ENCODE results near the gene CBX1. TPM values are rescaled to one million over a fixed set of nuclear protein-coding genes. Genes with fewer than 3 reads are reported as not detected.

Gene CBX1
- total and polyA plus RNA-seq, 2 of the 13 experiments (the other 11 are each of a cell fraction or from before 2014, with no cell fraction given) = 17.8 to 108 TPM

GRCh38 chr17:48023400-48024148 is 77.7 kb downstream of the CBX1 start (continued):
- TF ChIP-seq RBM39 (IDR thresholded peaks at IDR 0.05; ENCODE audit: low read depth, low read length, poor library complexity, severe bottlenecking) (peak; percentile 52), PRDM10 (CRISPR knock-in tag; IDR thresholded peaks at IDR 0.05; ENCODE audit: low read depth) (no peak), KDM1A (CRISPR knock-in tag; IDR thresholded peaks at IDR 0.05) (no peak), BORCS8-MEF2B (CRISPR knock-in tag; IDR thresholded peaks at IDR 0.05) (no peak), ZNF776 (CRISPR knock-in tag; IDR thresholded peaks at IDR 0.05) (no peak), ZNF746 (CRISPR knock-in tag; IDR thresholded peaks at IDR 0.05) (no peak), ZNF605 (CRISPR knock-in tag; IDR thresholded peaks at IDR 0.05) (0 out of 2 replicates have a peak, but pooled peaks have one; percentile 53), NCOA5 (CRISPR knock-in tag; IDR thresholded peaks at IDR 0.05) (no peak), HNRNPK (IDR thresholded peaks at IDR 0.05; ENCODE audit: low read depth, low read length, poor library complexity, severe bottlenecking) (no peak), TIGD3 (CRISPR knock-in tag; IDR thresholded peaks at IDR 0.05; ENCODE audit: borderline replicate concordance) (no peak), AGO1 (IDR thresholded peaks at IDR 0.05; ENCODE audit: low read depth, low read length, poor library complexity, severe bottlenecking) (peak; percentile 75), HIVEP1 (CRISPR knock-in tag; IDR thresholded peaks at IDR 0.05) (0 out of 2 replicates have a peak, but pooled peaks have one; percentile 41), ZNF263 (CRISPR knock-in tag; IDR thresholded peaks at IDR 0.05) (no peak), YY1 (IDR thresholded peaks at IDR 0.05; ENCODE audit: insufficient read depth, insufficient replicate concordance, low read depth, low read length) (peak; percentile 31), KAT8 (CRISPR knock-in tag; IDR thresholded peaks at IDR 0.05) (no peak), ZNF737 (CRISPR knock-in tag; IDR thresholded peaks at IDR 0.05; ENCODE audit: borderline replicate concordance) (no peak), RFXAP (CRISPR knock-in tag; IDR thresholded peaks at IDR 0.05; ENCODE audit: borderline replicate concordance) (no peak), NRL (CRISPR knock-in tag; IDR thresholded peaks at IDR 0.05; ENCODE audit: borderline replicate concordance) (no peak), ERF (CRISPR knock-in tag; IDR thresholded peaks at IDR 0.05) (no peak), IKZF1 (IDR thresholded peaks at IDR 0.05) (no peak), ZNF710 (CRISPR knock-in tag; IDR thresholded peaks at IDR 0.05; ENCODE audit: borderline replicate concordance) (no peak), NCOR1 (IDR thresholded peaks at IDR 0.05; ENCODE audit: borderline replicate concordance, low read length) (no peak), GABPB1 (CRISPR knock-in tag; IDR thresholded peaks at IDR 0.05) (peak; percentile 61; the same call in 1 of the 2 replicates), ZNF160 (CRISPR knock-in tag; IDR thresholded peaks at IDR 0.05) (no peak; the same call in 1 of the 2 replicates)
